ENCODE data around the gene SCP2.

DNA sequence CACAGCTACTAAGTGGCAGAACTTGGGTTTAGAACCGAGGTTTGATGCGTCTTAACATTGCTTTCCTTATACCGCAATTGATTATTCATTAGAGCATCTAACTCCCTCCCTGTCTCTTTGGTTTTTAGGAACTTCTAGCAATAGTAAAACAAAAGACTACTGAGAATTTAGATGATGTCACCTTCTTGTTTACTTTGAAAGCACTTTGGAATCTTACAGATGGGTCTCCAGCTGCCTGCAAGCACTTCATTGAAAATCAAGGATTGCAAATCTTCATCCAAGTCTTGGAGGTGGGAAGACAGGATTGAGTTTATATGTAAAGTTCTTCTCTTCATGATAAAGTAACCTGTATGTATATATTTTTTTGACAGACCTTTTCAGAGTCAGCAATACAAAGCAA lies 49.5 kb upstream of the SCP2 start:
- TF ChIP-seq TAF1 (IDR thresholded peaks at IDR 0.05; ENCODE audit: borderline replicate concordance, insufficient read depth, low read length) = no peak
- TF ChIP-seq, protein P1, sequence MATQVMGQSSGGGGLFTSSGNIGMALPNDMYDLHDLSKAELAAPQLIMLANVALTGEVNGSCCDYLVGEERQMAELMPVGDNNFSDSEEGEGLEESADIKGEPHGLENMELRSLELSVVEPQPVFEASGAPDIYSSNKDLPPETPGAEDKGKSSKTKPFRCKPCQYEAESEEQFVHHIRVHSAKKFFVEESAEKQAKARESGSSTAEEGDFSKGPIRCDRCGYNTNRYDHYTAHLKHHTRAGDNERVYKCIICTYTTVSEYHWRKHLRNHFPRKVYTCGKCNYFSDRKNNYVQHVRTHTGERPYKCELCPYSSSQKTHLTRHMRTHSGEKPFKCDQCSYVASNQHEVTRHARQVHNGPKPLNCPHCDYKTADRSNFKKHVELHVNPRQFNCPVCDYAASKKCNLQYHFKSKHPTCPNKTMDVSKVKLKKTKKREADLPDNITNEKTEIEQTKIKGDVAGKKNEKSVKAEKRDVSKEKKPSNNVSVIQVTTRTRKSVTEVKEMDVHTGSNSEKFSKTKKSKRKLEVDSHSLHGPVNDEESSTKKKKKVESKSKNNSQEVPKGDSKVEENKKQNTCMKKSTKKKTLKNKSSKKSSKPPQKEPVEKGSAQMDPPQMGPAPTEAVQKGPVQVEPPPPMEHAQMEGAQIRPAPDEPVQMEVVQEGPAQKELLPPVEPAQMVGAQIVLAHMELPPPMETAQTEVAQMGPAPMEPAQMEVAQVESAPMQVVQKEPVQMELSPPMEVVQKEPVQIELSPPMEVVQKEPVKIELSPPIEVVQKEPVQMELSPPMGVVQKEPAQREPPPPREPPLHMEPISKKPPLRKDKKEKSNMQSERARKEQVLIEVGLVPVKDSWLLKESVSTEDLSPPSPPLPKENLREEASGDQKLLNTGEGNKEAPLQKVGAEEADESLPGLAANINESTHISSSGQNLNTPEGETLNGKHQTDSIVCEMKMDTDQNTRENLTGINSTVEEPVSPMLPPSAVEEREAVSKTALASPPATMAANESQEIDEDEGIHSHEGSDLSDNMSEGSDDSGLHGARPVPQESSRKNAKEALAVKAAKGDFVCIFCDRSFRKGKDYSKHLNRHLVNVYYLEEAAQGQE (IDR thresholded peaks at IDR 0.05; ENCODE audit: insufficient read depth in 1 of 2, low read depth in 2 of 2, low read length in 2 of 2) = no peak
